OCI-LY7 (cell line): ENCODE measurements around the gene CCNB2. TPM values are rescaled to one million over a fixed set of nuclear protein-coding genes. Genes with fewer than 3 reads are reported as not detected.

Experiments
- BruUV-seq: library from RNA; stranded (reverse); fragments of 400-500 nt; replicated peaks from 2 replicates; lab custom pipeline; 2021; lab: Mats Ljungman, UMichigan
- CTCF ChIA-PET: fragments of 300-600 bp; sonication (Branson Sonifier 250); formaldehyde crosslinking; loops from one replicate; lab custom pipeline; 2022; ENCODE audit warnings: antibody characterized with exemption; ENCODE audit not compliant: unreplicated experiment; lab: Charles Lee
- POLR2A ChIA-PET: fragments of 300-600 bp; sonication (Branson Sonifier 250); formaldehyde crosslinking; loops from one replicate; lab custom pipeline; 2022; ENCODE audit warnings: antibody characterized with exemption; lab: Charles Lee
- DNase-seq: peaks from one replicate; pipeline ENCODE4 v3.0.0-alpha.2; 2015; ENCODE audit warnings: low spot score
- H2AFZ ChIP-seq: fragments of 200-600 bp; sonication (generic), shearing (Covaris generic); 2 replicates; pipeline ENCODE4 v1.6.1; 2014; ENCODE audit warnings: mild to moderate bottlenecking, antibody characterized with exemption, low read length, moderate library complexity
- H3K27ac ChIP-seq: fragments of 200-600 bp; sonication (generic); 2 replicates; pipeline ENCODE4 v1.5.1; 2014; ENCODE audit warnings: mixed run types, low read depth, mild to moderate bottlenecking, moderate library complexity, low read length, inconsistent platforms; ENCODE audit not compliant: poor library complexity, severe bottlenecking
- H3K36me3 ChIP-seq: fragments of 200-600 bp; sonication (generic); 2 replicates; pipeline ENCODE4 v1.6.1; 2014; ENCODE audit warnings: mild to moderate bottlenecking, antibody characterized with exemption, low read length, moderate library complexity, mixed read lengths; ENCODE audit not compliant: insufficient read depth
- H3K4me1 ChIP-seq: fragments of 200-600 bp; sonication (generic); 2 replicates; pipeline ENCODE4 v1.5.1; 2014; ENCODE audit warnings: mild to moderate bottlenecking, low read length; ENCODE audit not compliant: insufficient read depth, poor library complexity, severe bottlenecking
- H3K4me2 ChIP-seq: fragments of 200-600 bp; sonication (generic); 2 replicates; pipeline ENCODE4 v1.6.1; 2014; ENCODE audit warnings: mild to moderate bottlenecking, low read length
- H3K4me3 ChIP-seq: fragments of 200-600 bp; sonication (generic); 2 replicates; pipeline ENCODE4 v1.5.1; 2014; ENCODE audit warnings: mild to moderate bottlenecking, low read depth, low read length; ENCODE audit not compliant: poor library complexity, severe bottlenecking
- H3K79me2 ChIP-seq: fragments of 200-600 bp; sonication (generic); 2 replicates; pipeline ENCODE4 v1.6.1; 2016; ENCODE audit warnings: low read depth, mild to moderate bottlenecking, low read length, moderate library complexity, mixed read lengths; ENCODE audit not compliant: insufficient read depth
- H3K9me2 ChIP-seq: fragments of 200-600 bp; sonication (generic); 2 replicates; pipeline ENCODE4 v1.6.1; 2016; ENCODE audit warnings: mild to moderate bottlenecking, low read length, mixed read lengths; ENCODE audit not compliant: insufficient read depth
- H3K9me3 ChIP-seq: fragments of 200-600 bp; sonication (generic); 2 replicates; pipeline ENCODE4 v1.6.1; 2014; ENCODE audit warnings: mild to moderate bottlenecking, mixed run types, low read length, mixed read lengths
- H4K20me1 ChIP-seq: fragments of 200-600 bp; sonication (generic); 2 replicates; pipeline ENCODE4 v1.6.1; 2014; ENCODE audit warnings: mild to moderate bottlenecking, antibody characterized with exemption, low read length, moderate library complexity, mixed read lengths; ENCODE audit not compliant: insufficient read depth
- EZH2phosphoT487 ChIP-seq: fragments of 200-600 bp; sonication (generic); IDR thresholded peaks from 2 replicates; pipeline ENCODE4 v1.6.1; 2018; ENCODE audit warnings: low read depth, borderline replicate concordance, mild to moderate bottlenecking, mixed run types, antibody characterized with exemption, low read length, moderate library complexity, mixed read lengths
- intact Hi-C: fragments of 100-400 bp; cut with micrococcal nuclease; formaldehyde crosslinking; loops from one replicate; pipeline ENCODE4 v1.10.0; 2022; ENCODE audit not compliant: unreplicated experiment
- total RNA-seq, 2 experiments: library from RNA; depleted of rRNA in 1 of 2; stranded (reverse); fragments of >200 nt in 1 of 2; shearing (Covaris generic) in 1 of 2; gene quantifications; 2 replicates each; pipeline ENCODE4 v1.2.3, GENCODE V29; 2014 to 2022
- TF ChIP-seq, protein P1 (sequence below): fragments of 200-600 bp; sonication (generic); conservative IDR thresholded peaks from 2 replicates; pipeline ENCODE4 v1.5.1; 2014; ENCODE audit warnings: mild to moderate bottlenecking, antibody characterized with exemption, low read length, moderate library complexity, mixed read lengths

CCNB2 gene
- total RNA-seq, 2 experiments from 2014 or later = 93.9 to 128 TPM

GRCh38 chr15:59099162-59099685, 5.7 kb upstream of the CCNB2 start:
- no peak for TF ChIP-seq EZH2phosphoT487
- TF ChIP-seq, protein P1, sequence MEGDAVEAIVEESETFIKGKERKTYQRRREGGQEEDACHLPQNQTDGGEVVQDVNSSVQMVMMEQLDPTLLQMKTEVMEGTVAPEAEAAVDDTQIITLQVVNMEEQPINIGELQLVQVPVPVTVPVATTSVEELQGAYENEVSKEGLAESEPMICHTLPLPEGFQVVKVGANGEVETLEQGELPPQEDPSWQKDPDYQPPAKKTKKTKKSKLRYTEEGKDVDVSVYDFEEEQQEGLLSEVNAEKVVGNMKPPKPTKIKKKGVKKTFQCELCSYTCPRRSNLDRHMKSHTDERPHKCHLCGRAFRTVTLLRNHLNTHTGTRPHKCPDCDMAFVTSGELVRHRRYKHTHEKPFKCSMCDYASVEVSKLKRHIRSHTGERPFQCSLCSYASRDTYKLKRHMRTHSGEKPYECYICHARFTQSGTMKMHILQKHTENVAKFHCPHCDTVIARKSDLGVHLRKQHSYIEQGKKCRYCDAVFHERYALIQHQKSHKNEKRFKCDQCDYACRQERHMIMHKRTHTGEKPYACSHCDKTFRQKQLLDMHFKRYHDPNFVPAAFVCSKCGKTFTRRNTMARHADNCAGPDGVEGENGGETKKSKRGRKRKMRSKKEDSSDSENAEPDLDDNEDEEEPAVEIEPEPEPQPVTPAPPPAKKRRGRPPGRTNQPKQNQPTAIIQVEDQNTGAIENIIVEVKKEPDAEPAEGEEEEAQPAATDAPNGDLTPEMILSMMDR = no peak
- no peak overlapping the region for H3K4me3 ChIP-seq
- H2AFZ ChIP-seq = no peak overlapping the region
- H3K9me3 ChIP-seq = no peaks in the 10 kb centered on the region
- H3K79me2 ChIP-seq = no peaks in the 10 kb centered on the region
- DNase-seq = no peak
- ChIA-PET POLR2A (interaction anchor here (0.7 kb wide), 1 partner anchor 111 kb away, joined by 3 read pairs; no protein-coding TSS in a partner anchor), CTCF (no interaction called here)
- peaks cover 4% of the 10 kb centered on the region for H3K4me1 ChIP-seq
- H3K4me2 ChIP-seq = no peak overlapping the region
- BruUV-seq = no TSS peak
- H3K36me3 ChIP-seq = peaks cover 39% of the 10 kb centered on the region
- H4K20me1 ChIP-seq = no peaks in the 10 kb centered on the region
- H3K27ac ChIP-seq = no peak overlapping the region
- H3K9me2 ChIP-seq = no peaks in the 10 kb centered on the region
- intact Hi-C loops = no loop called here

DNA sequence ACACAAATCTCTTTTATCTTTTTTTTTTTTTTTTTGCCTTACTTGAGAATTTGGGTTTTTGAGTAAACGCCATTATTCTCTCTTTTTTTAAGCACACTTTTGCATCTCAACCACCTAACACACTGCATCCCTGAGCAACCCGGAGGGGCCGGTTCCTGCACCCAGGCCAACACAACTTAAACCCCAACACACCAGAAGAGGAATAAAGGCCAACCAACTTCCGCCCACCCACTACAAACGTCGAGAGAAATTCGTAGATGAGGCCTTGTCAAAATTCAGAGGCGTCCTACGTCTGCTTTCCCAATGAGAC, 389 bp upstream of the CCNB2 start:
- CTCF ChIA-PET = no interaction called here
- intact Hi-C loops = loop anchor here (2.0 kb wide), 1 partner anchor 124 kb away; no protein-coding TSS in a partner anchor
- H3K4me1 ChIP-seq = peaks cover 20% of the 10 kb centered on the region

GRCh38 chr15:59105854-59106253, 908 bp downstream of the CCNB2 start:
- peak overlapping the region; percentile 83 for H3K27ac ChIP-seq
- H3K36me3 ChIP-seq = peaks cover 40% of the 10 kb centered on the region
- ChIA-PET CTCF (no interaction called here), POLR2A (interaction anchor here (0.5 to 1.0 kb wide), 3 partner anchors 9 to 399 kb away, joined by 3 to 6 read pairs (median 5); no protein-coding TSS in a partner anchor)
- peak; percentile 39 for DNase-seq
- H3K79me2 ChIP-seq = peaks cover 26% of the 10 kb centered on the region
- no peaks in the 10 kb centered on the region for H3K9me2 ChIP-seq
- TF ChIP-seq, protein P1 = peak; percentile 69; the same call in 1 of the 2 replicates
- TF ChIP-seq EZH2phosphoT487 = no peak
- no peaks in the 10 kb centered on the region for H3K9me3 ChIP-seq
- no TSS peak for BruUV-seq
- H2AFZ ChIP-seq = peak overlapping the region; percentile 98
- H4K20me1 ChIP-seq = no peaks in the 10 kb centered on the region
- peak overlapping the region; percentile 90 for H3K4me3 ChIP-seq
- H3K4me1 ChIP-seq = peaks cover 20% of the 10 kb centered on the region
- peak overlapping the region; percentile 88 for H3K4me2 ChIP-seq
- intact Hi-C loops = loop anchor here (1.0 to 2.0 kb wide), 2 partner anchors 32 to 125 kb away; no protein-coding TSS in a partner anchor

More for the DNA sequence above, 389 bp upstream of the CCNB2 start:
- POLR2A ChIA-PET = no interaction called here
- Histone ChIP-seq H3K9me3 (no peaks in the 10 kb centered on the region), H4K20me1 (no peaks in the 10 kb centered on the region), H3K27ac (peak overlapping the region; percentile 83), H3K79me2 (peaks cover 26% of the 10 kb centered on the region), H3K4me2 (peak overlapping the region; percentile 88), H2AFZ (peak overlapping the region; percentile 98), H3K4me3 (peak overlapping the region; percentile 90), H3K9me2 (no peaks in the 10 kb centered on the region), H3K36me3 (peaks cover 28% of the 10 kb centered on the region)
- no peak for DNase-seq
- BruUV-seq = no TSS peak
- TF ChIP-seq EZH2phosphoT487 = no peak
- TF ChIP-seq, protein P1 = no peak
